Vagina (tissue), 2 donors: ENCODE measurements around the gene KATNB1.

ENCODE experiments used
- CTCF ChIP-seq, 3 experiments: fragments of 450-650 bp in 2 of 3; fragments of 200-600 bp in 1 of 3; sonication (generic) in 1 of 3; IDR thresholded peaks; one replicate each; pipeline ENCODE4 v1.5.1; 2017 to 2019; ENCODE audit warnings: antibody characterized with exemption in 3 of 3, mild to moderate bottlenecking in 2 of 3, moderate library complexity in 2 of 3
- POLR2AphosphoS5 ChIP-seq, 2 donors: sonication (generic); formaldehyde crosslinking; IDR thresholded peaks; one replicate each; pipeline ENCODE4 v1.9.0; 2017; ENCODE audit warnings: antibody characterized with exemption in 2 of 2, mild to moderate bottlenecking in 2 of 2, low read depth in 1 of 2; ENCODE audit not compliant: insufficient read depth in 1 of 2

- TF ChIP-seq CTCF (IDR thresholded peaks at IDR 0.05) (no peak), POLR2AphosphoS5 (IDR thresholded peaks at IDR 0.05; ENCODE audit: insufficient read depth in 1 of 2, low read depth in 1 of 2) (no peak)
These were observed 51.9 kb downstream of the KATNB1 start for GRCh38 chr16:57787519-57787905.
